ENCODE data around the gene LMF1. TPM values are rescaled to one million over a fixed set of nuclear protein-coding genes. Genes with fewer than 3 reads are reported as not detected.

The LMF1 gene
- total RNA-seq, 6 experiments from 2014 or later = 10.9 to 20.0 (median 13.8) TPM

DNA sequence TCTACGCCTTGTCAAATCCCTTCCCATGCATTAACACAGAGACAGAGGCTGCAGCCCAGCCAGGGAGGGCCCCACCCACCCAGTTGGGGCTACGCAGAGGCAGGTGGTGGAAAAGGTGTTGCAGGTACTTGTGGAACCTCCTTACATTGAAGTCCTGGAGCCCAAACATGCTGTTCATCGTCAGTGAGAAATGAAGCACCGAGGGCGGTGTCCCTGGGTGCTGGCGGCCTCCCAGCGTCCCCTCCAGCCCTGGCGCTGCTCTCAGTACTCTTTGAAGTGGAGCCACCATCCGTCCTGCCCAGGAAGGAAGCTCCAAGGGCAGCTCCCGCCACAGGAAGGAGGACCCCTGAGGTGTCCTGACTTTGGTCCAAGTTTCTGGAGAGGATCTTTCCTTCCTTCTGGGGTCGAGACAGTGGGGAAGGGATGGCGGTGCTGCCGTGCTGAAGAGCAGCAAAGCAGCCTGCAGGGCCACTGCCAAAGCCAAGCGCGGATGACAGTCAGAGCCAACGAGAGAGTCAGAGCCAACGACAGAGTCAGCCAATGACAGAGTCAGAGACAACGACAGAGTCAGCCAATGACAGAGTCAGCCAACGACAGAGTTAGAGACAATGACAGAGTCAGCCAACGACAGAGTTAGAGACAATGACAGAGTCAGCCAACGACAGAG is 23.4 kb downstream of the LMF1 start:
- H3K27ac ChIP-seq = no peak overlapping the region
- no peak overlapping the region for H3K4me3 ChIP-seq
- TF ChIP-seq, protein P1, sequence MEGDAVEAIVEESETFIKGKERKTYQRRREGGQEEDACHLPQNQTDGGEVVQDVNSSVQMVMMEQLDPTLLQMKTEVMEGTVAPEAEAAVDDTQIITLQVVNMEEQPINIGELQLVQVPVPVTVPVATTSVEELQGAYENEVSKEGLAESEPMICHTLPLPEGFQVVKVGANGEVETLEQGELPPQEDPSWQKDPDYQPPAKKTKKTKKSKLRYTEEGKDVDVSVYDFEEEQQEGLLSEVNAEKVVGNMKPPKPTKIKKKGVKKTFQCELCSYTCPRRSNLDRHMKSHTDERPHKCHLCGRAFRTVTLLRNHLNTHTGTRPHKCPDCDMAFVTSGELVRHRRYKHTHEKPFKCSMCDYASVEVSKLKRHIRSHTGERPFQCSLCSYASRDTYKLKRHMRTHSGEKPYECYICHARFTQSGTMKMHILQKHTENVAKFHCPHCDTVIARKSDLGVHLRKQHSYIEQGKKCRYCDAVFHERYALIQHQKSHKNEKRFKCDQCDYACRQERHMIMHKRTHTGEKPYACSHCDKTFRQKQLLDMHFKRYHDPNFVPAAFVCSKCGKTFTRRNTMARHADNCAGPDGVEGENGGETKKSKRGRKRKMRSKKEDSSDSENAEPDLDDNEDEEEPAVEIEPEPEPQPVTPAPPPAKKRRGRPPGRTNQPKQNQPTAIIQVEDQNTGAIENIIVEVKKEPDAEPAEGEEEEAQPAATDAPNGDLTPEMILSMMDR (IDR thresholded peaks at IDR 0.05) = no peak
- TF ChIP-seq POLR2A (IDR thresholded peaks at IDR 0.05) = no peak
- H3K4me1 ChIP-seq = no peaks in the 10 kb centered on the region
- H3K27me3 ChIP-seq = no peaks in the 10 kb centered on the region
- intact Hi-C loops (cut with DNase I) = no loop called here
- peaks cover 0 to 6% (median 0%) of the 10 kb centered on the region in 4 donors for H3K36me3 ChIP-seq
- no peak for DNase-seq
- WGBS (ENCODE audit: insufficient coverage, low coverage, low lambda C conversion rate, missing lambda C conversion rate) = 86% methylated on average over 10 of the region's 21 CpGs
- H3K9me3 ChIP-seq = no peaks in the 10 kb centered on the region
- no peak for ATAC-seq

DNA sequence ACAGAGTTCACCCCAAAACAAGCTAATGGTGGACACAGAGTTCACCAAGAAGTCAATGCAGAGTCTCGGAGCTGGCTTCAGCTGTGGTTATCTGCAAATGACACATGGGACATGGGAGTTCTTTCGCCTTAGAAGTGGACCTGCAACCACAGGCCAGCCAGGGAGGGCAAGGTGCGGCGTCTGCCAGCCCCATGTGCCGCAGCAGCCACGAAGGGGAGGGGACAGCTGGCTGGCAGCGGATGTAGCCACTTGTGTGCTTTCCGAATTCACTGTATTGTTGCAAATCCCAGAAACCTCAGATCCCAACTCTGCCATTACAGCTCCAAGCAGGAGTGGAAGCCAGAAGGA is 24.8 kb downstream of the LMF1 start:
- ATAC-seq (no peak), DNase-seq (no peak)
- H3K9me3 ChIP-seq = peaks cover 0 to 2% (median 0%) of the 10 kb centered on the region in 4 donors
- intact Hi-C loops (cut with DNase I) = no loop called here
- no peaks in the 10 kb centered on the region for H3K27me3 ChIP-seq
- H3K36me3 ChIP-seq = peaks cover 0 to 4% (median 0%) of the 10 kb centered on the region in 4 donors
- no peak overlapping the region for H3K27ac ChIP-seq
- WGBS (ENCODE audit: insufficient coverage, low coverage, low lambda C conversion rate, missing lambda C conversion rate) = 89% methylated on average over 5 of the region's 8 CpGs
- no peaks in the 10 kb centered on the region for H3K4me1 ChIP-seq
- H3K4me3 ChIP-seq = no peak overlapping the region
- TF ChIP-seq, protein P1 (IDR thresholded peaks at IDR 0.05) = no peak
- TF ChIP-seq POLR2A (IDR thresholded peaks at IDR 0.05) = no peak

DNA sequence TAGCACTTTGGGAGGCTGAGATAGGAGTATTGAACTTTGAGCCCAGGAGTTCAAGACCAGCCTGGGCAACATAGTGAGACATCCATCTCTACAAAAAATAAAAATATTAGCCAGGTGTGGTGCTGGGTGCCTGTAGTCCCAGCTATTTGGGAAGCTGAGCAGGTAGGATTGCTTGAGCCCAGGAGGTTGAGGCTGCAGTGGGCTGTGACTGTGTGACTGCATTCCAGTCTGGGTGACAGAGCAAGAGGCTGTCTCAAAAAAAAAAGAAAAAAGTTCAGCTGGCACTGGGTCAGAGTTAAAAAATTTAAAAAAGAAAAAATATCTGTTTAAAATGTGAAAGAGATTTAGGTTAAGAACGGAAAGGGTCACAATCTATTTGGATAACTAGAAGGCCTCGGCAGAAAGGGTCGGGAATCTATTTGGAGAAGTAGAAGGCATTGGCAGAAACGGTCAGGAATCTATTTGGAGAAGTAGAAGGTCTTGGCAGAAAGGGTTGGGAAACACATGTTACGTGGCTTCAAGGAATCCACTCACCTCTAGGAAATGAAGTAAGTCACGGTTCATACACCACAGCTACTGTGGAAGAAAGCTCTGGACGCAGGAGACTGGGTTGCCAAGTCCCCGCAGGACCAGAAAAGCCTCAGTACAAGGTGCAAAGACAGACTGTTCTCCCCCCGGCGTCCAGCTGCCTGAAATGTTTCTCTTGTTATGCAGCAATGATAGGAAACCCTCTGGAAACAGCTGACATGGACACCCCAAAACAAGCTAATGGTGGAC is 25.3 kb downstream of the LMF1 start:
- ATAC-seq (no peak), DNase-seq (no peak)
- Histone ChIP-seq H3K9me3 (peaks cover 0 to 2% (median 0%) of the 10 kb centered on the region in 4 donors), H3K27ac (no peak overlapping the region), H3K36me3 (peaks cover 0 to 4% (median 0%) of the 10 kb centered on the region in 4 donors), H3K4me3 (no peak overlapping the region), H3K4me1 (no peaks in the 10 kb centered on the region), H3K27me3 (no peaks in the 10 kb centered on the region)
- 82% methylated on average over 6 of the region's 10 CpGs for WGBS (ENCODE audit: insufficient coverage, low coverage, low lambda C conversion rate, missing lambda C conversion rate)
- intact Hi-C loops (cut with DNase I) = no loop called here
- no peak for TF ChIP-seq POLR2A (IDR thresholded peaks at IDR 0.05)

DNA sequence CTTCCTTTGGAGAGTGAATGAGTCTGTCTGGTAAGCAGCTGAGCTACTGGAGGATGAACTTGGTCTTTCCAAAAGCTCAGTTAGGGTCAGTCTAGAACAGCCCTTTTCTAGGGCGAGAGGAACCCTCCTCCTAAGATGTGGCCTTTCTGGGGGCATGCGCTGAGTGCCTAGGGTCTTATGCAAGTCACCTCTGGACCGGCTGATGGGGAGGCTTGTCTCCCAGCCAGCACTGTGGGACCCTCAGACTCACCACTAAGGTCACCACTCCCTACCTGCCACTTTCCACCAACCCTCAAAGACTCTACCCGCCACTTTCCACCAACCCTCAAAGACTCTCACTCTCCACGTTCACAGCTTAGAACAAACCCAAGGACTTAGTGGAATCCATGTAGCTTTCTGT is 26.8 kb downstream of the LMF1 start:
- H3K9me3 ChIP-seq = peaks cover 0 to 2% (median 0%) of the 10 kb centered on the region in 4 donors
- H3K36me3 ChIP-seq = peaks cover 0 to 4% (median 0%) of the 10 kb centered on the region in 4 donors
- ATAC-seq = no peak
- WGBS (ENCODE audit: insufficient coverage, low coverage, low lambda C conversion rate, missing lambda C conversion rate) = 89% methylated on average over 2 of the region's 5 CpGs
- intact Hi-C loops (cut with DNase I) = no loop called here
- H3K27ac ChIP-seq = no peak overlapping the region
- DNase-seq = no peak
- H3K27me3 ChIP-seq = no peaks in the 10 kb centered on the region
- no peak for TF ChIP-seq POLR2A (IDR thresholded peaks at IDR 0.05)
- TF ChIP-seq, protein P1 (IDR thresholded peaks at IDR 0.05) = no peak
- no peak overlapping the region for H3K4me3 ChIP-seq
- no peaks in the 10 kb centered on the region for H3K4me1 ChIP-seq

DNA sequence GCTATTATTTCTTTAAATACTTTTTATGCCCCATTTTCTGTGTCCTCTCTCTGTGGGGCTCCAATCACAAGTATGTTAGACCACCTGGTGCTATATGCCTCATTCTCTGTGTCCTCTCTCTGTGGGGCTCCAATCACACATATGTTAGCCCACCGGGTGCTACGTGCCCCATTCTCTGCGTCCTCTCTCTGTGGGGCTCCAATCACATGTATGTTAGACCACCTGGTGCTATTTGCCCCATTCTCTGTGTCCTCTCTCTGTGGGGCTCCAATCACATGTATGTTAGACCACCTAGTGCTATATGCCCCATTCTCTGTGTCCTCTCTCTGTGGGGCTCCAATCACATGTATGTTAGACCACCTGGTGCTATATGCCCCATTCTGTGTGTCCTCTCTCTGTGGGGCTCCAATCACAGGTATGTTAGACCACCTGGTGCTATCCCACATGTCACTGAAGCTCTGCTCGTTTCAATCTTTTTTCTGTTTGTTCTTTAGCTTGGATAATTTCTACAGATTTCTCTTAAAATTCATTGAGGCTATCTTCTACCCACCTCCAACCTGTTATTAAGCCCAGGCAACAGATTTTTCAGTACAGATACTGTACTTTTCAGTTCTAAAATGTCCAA is 28.2 kb downstream of the LMF1 start:
- intact Hi-C loops (cut with DNase I) = no loop called here
- Histone ChIP-seq H3K27ac (no peak overlapping the region), H3K4me1 (no peaks in the 10 kb centered on the region), H3K27me3 (no peaks in the 10 kb centered on the region), H3K9me3 (peaks cover 0 to 2% (median 0%) of the 10 kb centered on the region in 4 donors), H3K36me3 (peaks cover 0 to 4% (median 0%) of the 10 kb centered on the region in 4 donors), H3K4me3 (no peak overlapping the region)
- 91% methylated on average over 4 of the region's 4 CpGs for WGBS (ENCODE audit: insufficient coverage, low coverage, low lambda C conversion rate, missing lambda C conversion rate)
- ATAC-seq = no peak
- no peak for DNase-seq
- TF ChIP-seq, protein P1 (IDR thresholded peaks at IDR 0.05) = no peak
- no peak for TF ChIP-seq POLR2A (IDR thresholded peaks at IDR 0.05)
